HepG2 (cell line): ENCODE results near the gene APLNR. TPM values are rescaled to one million over a fixed set of nuclear protein-coding genes. Genes with fewer than 3 reads are reported as not detected.

ENCODE experiments used
- ATAC-seq: fragments of 200-7000 bp; cut with Tn5 transposase; 3 replicates; pipeline ENCODE4 v1.9.1; 2020; ENCODE audit warnings: mild to moderate bottlenecking, moderate library complexity
- BruUV-seq: library from RNA; stranded (reverse); fragments of 400-500 nt; replicated peaks from 2 replicates; lab custom pipeline; 2021; lab: Mats Ljungman, UMichigan
- CTCF ChIA-PET: fragments of 300-600 bp; formaldehyde crosslinking; extraction: SDS; loops from one replicate; lab custom pipeline; 2021; ENCODE audit warnings: low total read pairs, inconsistent platforms, low intra/inter-chr PET ratio; lab: Yijun Ruan, JAX
- POLR2A ChIA-PET: fragments of 350-600 bp; sonication (Branson Sonifier 250); formaldehyde crosslinking; loops from one replicate; lab custom pipeline; 2020; ENCODE audit warnings: antibody characterized with exemption, inconsistent platforms; lab: Yijun Ruan, JAX
- DNase-seq: peaks from one replicate; pipeline ENCODE4 v3.0.0-alpha.2; 2015; ENCODE audit warnings: low spot score
- FAIRE-seq: peaks from 3 replicates; lab custom pipeline; 2011; peaks lifted over from hg19 to GRCh38; lab: Jason Lieb, UNC
- H2AFZ ChIP-seq: one replicate; pipeline ENCODE4 v1.6.1; 2011; ENCODE audit warnings: low read length, inconsistent platforms
- H3K27ac ChIP-seq: fragments of 300-600 bp; 3 replicates; pipeline ENCODE4 v1.8.0; 2011; ENCODE audit warnings: mixed run types, mild to moderate bottlenecking, mixed read lengths, low read length, inconsistent platforms; ENCODE audit not compliant: insufficient read depth; ENCODE audit errors: extremely low read length
- H3K27me3 ChIP-seq, 2 experiments: fragments of 200-600 bp in 1 of 2; 2 replicates in 1 of 2; 3 replicates in 1 of 2; pipeline versions ENCODE4 v1.6.0 to v1.8.0; 2011; ENCODE audit warnings: low read length in 2 of 2, mild to moderate bottlenecking in 2 of 2, moderate library complexity in 2 of 2, inconsistent platforms in 1 of 2; ENCODE audit not compliant: insufficient read depth in 2 of 2, control insufficient read depth in 1 of 2
- H3K36me3 ChIP-seq, 2 experiments: fragments of 200-600 bp in 1 of 2; replicated peaks in 1 of 2; 2 replicates in 1 of 2; 3 replicates in 1 of 2; pipeline versions ENCODE4 v1.5.1 to v1.8.0; 2011; ENCODE audit warnings: low read length in 2 of 2, inconsistent platforms in 1 of 2; ENCODE audit not compliant: insufficient read depth in 2 of 2, control insufficient read depth in 1 of 2
- H3K4me1 ChIP-seq: 2 replicates; pipeline ENCODE4 v1.5.1; 2012; ENCODE audit warnings: low read length, inconsistent platforms; ENCODE audit not compliant: insufficient read depth
- H3K4me2 ChIP-seq: 2 replicates; pipeline ENCODE4 v1.6.0; 2011; ENCODE audit warnings: low read depth, low read length, inconsistent platforms
- H3K4me3 ChIP-seq, 3 experiments: fragments of 200-600 bp in 1 of 3; sonication (generic), shearing (Covaris generic) in 1 of 3; replicated peaks in 1 of 3; 2 replicates each; pipeline ENCODE4 v1.5.1; 2011 to 2016; ENCODE audit warnings: low read length in 3 of 3, inconsistent platforms in 2 of 3, low read depth in 2 of 3, mild to moderate bottlenecking in 2 of 3, control low read depth in 1 of 3, mixed read lengths in 1 of 3; ENCODE audit not compliant: insufficient read depth in 1 of 3
- H3K79me2 ChIP-seq: one replicate; pipeline ENCODE4 v1.6.1; 2011; ENCODE audit warnings: low read length, inconsistent platforms; ENCODE audit not compliant: insufficient read depth
- H3K9ac ChIP-seq: 2 replicates; pipeline ENCODE4 v1.6.0; 2011; ENCODE audit warnings: mild to moderate bottlenecking, low read depth, low read length, inconsistent platforms; ENCODE audit not compliant: insufficient read depth
- H3K9me3 ChIP-seq: 2 replicates; pipeline ENCODE4 v1.5.1; 2012; ENCODE audit warnings: mild to moderate bottlenecking, low read length
- H4K20me1 ChIP-seq: 2 replicates; pipeline ENCODE4 v1.6.0; 2011; ENCODE audit warnings: inconsistent platforms, mild to moderate bottlenecking, low read length, moderate library complexity; ENCODE audit not compliant: insufficient read depth
- FOXA3 ChIP-seq: IDR thresholded peaks from 2 replicates; pipeline ENCODE4 v1.6.1; 2016; ENCODE audit warnings: missing genetic modification reagents, missing compliant biosample characterization
- MYC ChIP-seq: sonication (generic); formaldehyde crosslinking; IDR thresholded peaks from 2 replicates; pipeline ENCODE4 v1.9.0; 2021; ENCODE audit warnings: missing genetic modification reagents, borderline replicate concordance
- ZFAT ChIP-seq: sonication (generic); formaldehyde crosslinking; conservative IDR thresholded peaks from 2 replicates; pipeline ENCODE4 v1.8.1; 2023; ENCODE audit warnings: missing genetic modification reagents, inconsistent platforms
- ZNF510 ChIP-seq: sonication (generic); formaldehyde crosslinking; IDR thresholded peaks from 2 replicates; pipeline ENCODE4 v1.4.0; 2020; ENCODE audit warnings: low read depth, mild to moderate bottlenecking, missing genetic modification reagents
- ZNF839 ChIP-seq: sonication (generic); formaldehyde crosslinking; IDR thresholded peaks from 2 replicates; pipeline ENCODE4 v1.4.0; 2020; ENCODE audit warnings: missing genetic modification reagents, mild to moderate bottlenecking, borderline replicate concordance
- WGBS: methylation state at CpG from one replicate; pipeline ENCODE4 v1.1.6; 2017; ENCODE audit warnings: low lambda C conversion rate; 5-methylcytosine and 5-hydroxymethylcytosine counted together
- in situ Hi-C: cut with HindIII; loops from 2 replicates; pipeline ENCODE4 v1.10.0; 2017; ENCODE audit warnings: low pct_unique_long_range_greater_than_20kb; ENCODE audit not compliant: extremely low pct_ligation_motif_present
- intact Hi-C: fragments of 100-400 bp; cut with micrococcal nuclease; formaldehyde crosslinking; loops from one replicate; pipeline ENCODE4 v1.10.0; 2022; ENCODE audit not compliant: unreplicated experiment
- polyA plus RNA-seq, 8 experiments: library from polyadenylated mRNA; depleted of rRNA in 3 of 8; stranded (reverse) in 7 of 8; unstranded in 1 of 8; fragments of >200 nt; fragmentation: Illumina TruSeq in 4 of 8; extraction: Trizol in 4 of 8; gene quantifications; 2 replicates each; pipeline versions ENCODE4 v1.2.1 to v1.2.3, GENCODE V29; 2011 to 2016; ENCODE audit warnings: low read depth in 4 of 8, missing spikeins in 1 of 8, mixed read lengths in 1 of 8; ENCODE audit not compliant: insufficient read depth in 1 of 8
- total RNA-seq, 5 experiments: library from RNA; depleted of rRNA; stranded (reverse); fragments of >200 nt; fragmentation: Illumina TruSeq; extraction: Trizol; gene quantifications; 2 replicates each; pipeline ENCODE4 v1.2.3, GENCODE V29; 2016; ENCODE audit warnings: low read depth in 1 of 5
- TF ChIP-seq, protein P1 (sequence below): sonication (generic); formaldehyde crosslinking; IDR thresholded peaks from 2 replicates; pipeline ENCODE4 v1.4.0; 2020; ENCODE audit warnings: missing genetic modification reagents
- TF ChIP-seq, protein P2 (sequence below): IDR thresholded peaks from 2 replicates; pipeline ENCODE4 v1.6.1; 2016; ENCODE audit warnings: low read depth, control low read depth

Gene APLNR
- total and polyA plus RNA-seq, 2 of the 13 experiments (the other 11 are each of a cell fraction or from before 2014, with no cell fraction given): not detected

DNA sequence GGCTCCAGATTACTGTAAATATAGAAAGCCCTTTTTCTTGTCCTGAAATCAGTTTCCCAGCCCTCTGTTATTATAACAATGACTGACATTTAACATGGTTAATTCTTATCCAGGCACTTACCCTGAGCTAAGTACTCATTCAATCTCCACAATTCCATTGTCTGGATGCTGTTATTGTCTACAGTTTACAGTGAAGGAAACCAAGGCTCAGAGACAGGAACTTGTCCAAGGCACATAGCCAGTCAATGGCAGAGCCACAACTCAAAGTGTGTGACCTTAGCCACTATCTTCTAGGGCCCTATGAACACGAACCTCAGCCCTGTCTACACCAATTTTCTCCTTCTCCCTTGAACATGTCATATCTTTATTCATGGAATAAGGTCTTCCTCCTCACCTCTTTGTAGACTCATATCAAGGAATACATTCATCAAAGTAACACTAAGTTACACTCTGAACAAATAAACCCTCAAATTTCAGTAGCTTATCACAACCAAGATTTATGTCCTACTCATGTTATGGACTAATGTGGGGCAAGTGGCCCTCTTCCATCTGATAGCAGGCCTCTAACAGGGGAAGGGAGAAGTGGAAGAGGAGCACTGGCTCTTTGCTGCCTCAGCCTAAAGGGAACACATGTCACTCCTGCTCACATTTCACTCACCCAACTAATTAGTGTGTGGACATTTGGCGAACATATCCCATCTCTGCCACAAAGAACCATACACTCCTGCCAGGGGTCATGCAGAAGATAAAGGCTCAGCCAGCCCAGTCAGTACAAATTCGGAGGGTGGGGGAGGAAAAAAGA lies 39.3 kb upstream of the APLNR start:
- H3K4me3 ChIP-seq: no peak overlapping the region
- H3K4me1 ChIP-seq: 0 out of 2 replicates have a peak, but pooled peaks cover 5% of the 10 kb centered on the region
- no peak for FAIRE-seq
- 4% methylated on average over 3 of the region's 3 CpGs for WGBS
- ChIA-PET POLR2A (no interaction called here), CTCF (no interaction called here)
- in situ Hi-C loops: no loop called here
- no peak for DNase-seq
- peaks cover 0 to 8% of the 10 kb centered on the region in 2 experiments; a peak in 2 of 5 replicates for H3K27me3 ChIP-seq
- no TSS peak for BruUV-seq
- H4K20me1 ChIP-seq: no peaks in the 10 kb centered on the region
- H3K9ac ChIP-seq: no peak overlapping the region
- H3K9me3 ChIP-seq: peaks cover 7% of the 10 kb centered on the region; the same call in 1 of the 2 replicates
- H3K79me2 ChIP-seq: no peaks in the 10 kb centered on the region
- TF ChIP-seq ZNF510: no peak
- TF ChIP-seq, protein P1, sequence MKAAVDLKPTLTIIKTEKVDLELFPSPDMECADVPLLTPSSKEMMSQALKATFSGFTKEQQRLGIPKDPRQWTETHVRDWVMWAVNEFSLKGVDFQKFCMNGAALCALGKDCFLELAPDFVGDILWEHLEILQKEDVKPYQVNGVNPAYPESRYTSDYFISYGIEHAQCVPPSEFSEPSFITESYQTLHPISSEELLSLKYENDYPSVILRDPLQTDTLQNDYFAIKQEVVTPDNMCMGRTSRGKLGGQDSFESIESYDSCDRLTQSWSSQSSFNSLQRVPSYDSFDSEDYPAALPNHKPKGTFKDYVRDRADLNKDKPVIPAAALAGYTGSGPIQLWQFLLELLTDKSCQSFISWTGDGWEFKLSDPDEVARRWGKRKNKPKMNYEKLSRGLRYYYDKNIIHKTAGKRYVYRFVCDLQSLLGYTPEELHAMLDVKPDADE: no peak
- TF ChIP-seq MYC (CRISPR knock-in tag): no peak
- no peak for TF ChIP-seq ZNF839 (CRISPR knock-in tag)
- TF ChIP-seq FOXA3 (CRISPR knock-in tag): no peak
- TF ChIP-seq, protein P2, sequence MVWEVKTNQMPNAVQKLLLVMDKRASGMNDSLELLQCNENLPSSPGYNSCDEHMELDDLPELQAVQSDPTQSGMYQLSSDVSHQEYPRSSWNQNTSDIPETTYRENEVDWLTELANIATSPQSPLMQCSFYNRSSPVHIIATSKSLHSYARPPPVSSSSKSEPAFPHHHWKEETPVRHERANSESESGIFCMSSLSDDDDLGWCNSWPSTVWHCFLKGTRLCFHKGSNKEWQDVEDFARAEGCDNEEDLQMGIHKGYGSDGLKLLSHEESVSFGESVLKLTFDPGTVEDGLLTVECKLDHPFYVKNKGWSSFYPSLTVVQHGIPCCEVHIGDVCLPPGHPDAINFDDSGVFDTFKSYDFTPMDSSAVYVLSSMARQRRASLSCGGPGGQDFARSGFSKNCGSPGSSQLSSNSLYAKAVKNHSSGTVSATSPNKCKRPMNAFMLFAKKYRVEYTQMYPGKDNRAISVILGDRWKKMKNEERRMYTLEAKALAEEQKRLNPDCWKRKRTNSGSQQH (CRISPR knock-in tag): no peak
- TF ChIP-seq ZFAT (CRISPR knock-in tag): no peak
- H2AFZ ChIP-seq: no peak overlapping the region
- no peak for ATAC-seq
- intact Hi-C loops: loop anchor here (5.0 kb wide), 1 partner anchor 71 kb away; no protein-coding TSS in a partner anchor
- H3K36me3 ChIP-seq: no peaks in the 10 kb centered on the region
- H3K4me2 ChIP-seq: no peak overlapping the region
- no peak overlapping the region for H3K27ac ChIP-seq
